ENCODE measurements around the gene OSBPL10.

OSBPL10 gene

DNA sequence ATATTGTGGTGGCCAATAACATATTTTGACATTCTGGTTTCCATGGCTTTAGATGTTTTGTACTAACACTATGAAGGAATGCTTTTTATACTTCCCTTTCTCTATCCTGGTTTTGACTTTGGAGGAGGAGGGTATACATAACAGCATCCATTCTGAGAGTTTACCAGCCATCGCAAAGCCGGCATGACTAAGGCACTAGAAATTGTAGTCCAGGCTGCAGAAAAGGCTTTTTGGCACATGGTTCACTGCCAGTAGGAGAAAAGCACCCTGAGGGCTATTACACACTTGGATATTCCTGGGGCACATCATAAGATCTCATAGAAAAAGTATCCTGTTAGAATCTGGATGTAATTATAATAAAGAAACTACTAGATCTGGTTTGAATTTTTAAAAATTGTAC is 346.6 kb downstream of the OSBPL10 start:
- Histone ChIP-seq H3K4me3 (no peak overlapping the region), H3K27ac (no peak overlapping the region), H3K4me1 (no peaks in the 10 kb centered on the region), H3K36me3 (peaks cover 26 to 51% (median 31%) of the 10 kb centered on the region in 3 donors), H3K9me3 (no peaks in the 10 kb centered on the region), H3K27me3 (no peaks in the 10 kb centered on the region)
- TF ChIP-seq, protein P1, sequence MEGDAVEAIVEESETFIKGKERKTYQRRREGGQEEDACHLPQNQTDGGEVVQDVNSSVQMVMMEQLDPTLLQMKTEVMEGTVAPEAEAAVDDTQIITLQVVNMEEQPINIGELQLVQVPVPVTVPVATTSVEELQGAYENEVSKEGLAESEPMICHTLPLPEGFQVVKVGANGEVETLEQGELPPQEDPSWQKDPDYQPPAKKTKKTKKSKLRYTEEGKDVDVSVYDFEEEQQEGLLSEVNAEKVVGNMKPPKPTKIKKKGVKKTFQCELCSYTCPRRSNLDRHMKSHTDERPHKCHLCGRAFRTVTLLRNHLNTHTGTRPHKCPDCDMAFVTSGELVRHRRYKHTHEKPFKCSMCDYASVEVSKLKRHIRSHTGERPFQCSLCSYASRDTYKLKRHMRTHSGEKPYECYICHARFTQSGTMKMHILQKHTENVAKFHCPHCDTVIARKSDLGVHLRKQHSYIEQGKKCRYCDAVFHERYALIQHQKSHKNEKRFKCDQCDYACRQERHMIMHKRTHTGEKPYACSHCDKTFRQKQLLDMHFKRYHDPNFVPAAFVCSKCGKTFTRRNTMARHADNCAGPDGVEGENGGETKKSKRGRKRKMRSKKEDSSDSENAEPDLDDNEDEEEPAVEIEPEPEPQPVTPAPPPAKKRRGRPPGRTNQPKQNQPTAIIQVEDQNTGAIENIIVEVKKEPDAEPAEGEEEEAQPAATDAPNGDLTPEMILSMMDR (IDR thresholded peaks at IDR 0.05), result no peak
- intact Hi-C loops (cut with DNase I; ENCODE audit: low total_unique reads), result no loop called here
- no peak for DNase-seq

DNA sequence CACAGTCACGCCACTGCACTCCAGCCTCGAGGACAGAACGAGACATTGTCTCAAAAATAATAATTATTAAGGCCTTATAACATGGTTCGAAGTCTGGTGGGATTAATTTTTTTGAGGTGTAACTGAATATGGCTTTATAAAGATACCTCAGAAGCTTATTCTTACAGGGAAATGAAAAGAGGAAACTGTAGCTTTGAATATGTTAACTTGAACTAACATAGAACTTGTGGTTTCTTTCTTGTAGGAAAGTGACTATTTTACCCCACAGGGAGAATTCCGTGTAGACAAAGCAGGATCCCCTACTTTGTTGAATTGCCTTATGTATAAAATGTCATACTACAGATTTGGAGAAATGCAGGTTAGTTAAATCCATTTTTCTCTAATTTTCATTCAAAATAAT is 352.0 kb downstream of the OSBPL10 start:
- H3K9me3 ChIP-seq, result no peaks in the 10 kb centered on the region
- H3K27me3 ChIP-seq, result no peaks in the 10 kb centered on the region
- intact Hi-C loops (cut with DNase I; ENCODE audit: low total_unique reads), result no loop called here
- H3K4me3 ChIP-seq, result no peak overlapping the region
- DNase-seq, result no peak
- TF ChIP-seq, protein P1 (IDR thresholded peaks at IDR 0.05), result no peak
- no peaks in the 10 kb centered on the region for H3K4me1 ChIP-seq
- no peak overlapping the region for H3K27ac ChIP-seq
- peaks cover 52 to 67% (median 58%) of the 10 kb centered on the region in 3 donors for H3K36me3 ChIP-seq

DNA sequence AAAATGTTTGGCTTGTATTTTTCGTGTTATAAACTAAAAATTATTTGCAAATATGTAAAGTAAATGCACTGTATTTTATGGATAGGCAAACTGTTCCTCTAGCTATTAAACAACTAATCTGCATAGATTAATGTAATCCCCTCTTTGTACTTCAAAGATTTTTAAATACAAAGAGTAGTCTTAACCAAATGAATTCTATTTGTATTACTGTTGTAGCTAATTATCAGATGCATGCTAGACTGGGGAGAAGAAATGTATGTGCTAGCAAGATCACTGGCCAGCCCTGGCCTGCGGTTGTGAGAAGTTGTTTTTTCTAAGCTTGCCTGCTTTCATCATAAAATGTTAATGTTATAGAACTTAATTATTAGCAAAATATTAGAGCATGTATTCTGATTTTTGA is 355.7 kb downstream of the OSBPL10 start:
- TF ChIP-seq, protein P1 (IDR thresholded peaks at IDR 0.05), result no peak
- no peak for DNase-seq
- intact Hi-C loops (cut with DNase I; ENCODE audit: low total_unique reads), result no loop called here
- peaks cover 34 to 52% (median 48%) of the 10 kb centered on the region in 3 donors for H3K36me3 ChIP-seq
- H3K27me3 ChIP-seq, result no peaks in the 10 kb centered on the region
- no peak overlapping the region for H3K27ac ChIP-seq
- H3K4me1 ChIP-seq, result no peaks in the 10 kb centered on the region
- no peak overlapping the region for H3K4me3 ChIP-seq
- no peaks in the 10 kb centered on the region for H3K9me3 ChIP-seq

GRCh38 chr3:31624083-31624709 is 356.9 kb downstream of the OSBPL10 start:
- intact Hi-C loops (cut with DNase I; ENCODE audit: low total_unique reads), result no loop called here
- DNase-seq, result no peak
- Histone ChIP-seq H3K4me3 (no peak overlapping the region), H3K4me1 (no peaks in the 10 kb centered on the region), H3K36me3 (peaks cover 38 to 46% (median 45%) of the 10 kb centered on the region in 3 donors), H3K9me3 (no peaks in the 10 kb centered on the region), H3K27me3 (no peaks in the 10 kb centered on the region), H3K27ac (no peak overlapping the region)
- TF ChIP-seq, protein P1 (IDR thresholded peaks at IDR 0.05), result no peak

DNA sequence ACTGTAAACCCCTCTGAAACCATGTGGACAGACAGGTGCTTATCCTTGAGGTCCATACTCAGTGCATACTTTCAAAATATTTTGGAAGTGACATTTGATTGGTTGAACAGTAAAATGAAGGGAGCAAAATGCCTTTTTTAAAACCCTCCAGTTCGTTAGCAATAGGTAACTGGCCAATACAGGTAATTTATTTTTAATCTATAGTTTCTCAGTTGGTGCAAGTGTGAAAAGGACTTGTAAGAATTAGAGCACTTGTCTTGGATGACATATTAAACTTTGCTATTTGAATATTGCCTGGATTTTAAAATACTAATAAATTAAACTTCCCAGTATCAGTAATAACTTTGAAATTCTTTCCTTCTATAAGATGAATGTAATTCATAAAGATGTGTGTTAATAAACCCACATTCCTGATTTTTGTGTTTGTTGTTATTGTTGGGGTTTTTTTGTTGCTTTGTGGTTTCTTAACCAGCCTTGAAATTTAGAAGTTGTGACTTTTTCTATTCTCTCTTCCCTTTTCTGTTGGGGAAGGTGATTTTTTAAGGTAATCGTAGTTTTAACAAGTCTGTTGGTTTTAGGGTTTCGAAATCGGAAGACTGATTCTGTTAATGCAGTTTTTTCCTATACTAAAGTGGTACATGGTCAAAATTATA is 358.3 kb downstream of the OSBPL10 start:
- Histone ChIP-seq H3K27ac (no peak overlapping the region), H3K9me3 (no peaks in the 10 kb centered on the region), H3K36me3 (peaks cover 37 to 48% (median 41%) of the 10 kb centered on the region in 3 donors), H3K4me3 (no peak overlapping the region), H3K4me1 (no peaks in the 10 kb centered on the region), H3K27me3 (no peaks in the 10 kb centered on the region)
- intact Hi-C loops (cut with DNase I; ENCODE audit: low total_unique reads), result no loop called here
- no peak for DNase-seq
- TF ChIP-seq, protein P1 (IDR thresholded peaks at IDR 0.05), result no peak

Data from tibial artery (tissue), 4 donors.